H1 (cell line): ENCODE measurements around the gene KCNN4. TPM values are rescaled to one million over a fixed set of nuclear protein-coding genes. Genes with fewer than 3 reads are reported as not detected.

ENCODE experiments used
- CTCF ChIA-PET: fragments of 300-600 bp; sonication (Branson Sonifier 250); formaldehyde crosslinking; loops from one replicate; lab custom pipeline; 2021; ENCODE audit not compliant: partially characterized antibody; lab: Charles Lee
- POLR2A ChIA-PET: fragments of 300-600 bp; sonication (Branson Sonifier 250); formaldehyde crosslinking; loops from one replicate; lab custom pipeline; 2021; ENCODE audit warnings: inconsistent platforms; ENCODE audit not compliant: partially characterized antibody; lab: Charles Lee
- DNase-seq, 2 experiments: peaks; one replicate each; pipeline versions ENCODE4 v3.0.0 to v3.0.0-alpha.2; 2010 to 2022; ENCODE audit warnings: low spot score in 2 of 2, low read depth in 1 of 2, mixed read lengths in 1 of 2
- FAIRE-seq: peaks from 2 replicates; lab custom pipeline; 2011; peaks lifted over from hg19 to GRCh38; lab: Jason Lieb, UNC
- H2AFZ ChIP-seq: 2 replicates; pipeline ENCODE4 v1.8.1; 2012; ENCODE audit warnings: low read length, inconsistent platforms
- H2AK5ac ChIP-seq: 2 replicates; pipeline ENCODE4 v1.6.1; 2013; ENCODE audit warnings: low read depth, low read length
- H2BK120ac ChIP-seq: replicated peaks from 2 replicates; pipeline ENCODE3; 2013; ENCODE audit warnings: low read depth, low read length, inconsistent platforms
- H2BK12ac ChIP-seq: 2 replicates; pipeline ENCODE4 v1.6.1; 2013; ENCODE audit warnings: low read depth, low read length
- H2BK15ac ChIP-seq: 2 replicates; pipeline ENCODE4 v1.6.1; 2013; ENCODE audit warnings: low read length
- H2BK20ac ChIP-seq: 2 replicates; pipeline ENCODE4 v1.6.1; 2013; ENCODE audit warnings: low read length
- H2BK5ac ChIP-seq: 2 replicates; pipeline ENCODE4 v1.6.1; 2013; ENCODE audit warnings: low read depth, low read length
- H3K14ac ChIP-seq: 2 replicates; pipeline ENCODE4 v1.6.1; 2013; ENCODE audit warnings: inconsistent platforms; ENCODE audit not compliant: insufficient read length
- H3K18ac ChIP-seq: 2 replicates; pipeline ENCODE4 v1.6.1; 2013; ENCODE audit warnings: low read length; ENCODE audit errors: extremely low read depth
- H3K23ac ChIP-seq: 2 replicates; pipeline ENCODE4 v1.6.1; 2013; ENCODE audit warnings: inconsistent platforms; ENCODE audit not compliant: insufficient read length
- H3K23me2 ChIP-seq: 2 replicates; pipeline ENCODE4 v1.6.1; 2013; ENCODE audit warnings: low read depth, low read length
- H3K27ac ChIP-seq: 2 replicates; pipeline ENCODE4 v1.6.1; 2011; ENCODE audit warnings: low read depth, low read length, inconsistent platforms
- H3K27me3 ChIP-seq, 4 experiments: replicated peaks in 1 of 4; 1 replicate in 1 of 4; 2 replicates in 3 of 4; pipeline versions ENCODE4 v1.6.1 to v1.8.1; 2011 to 2013; ENCODE audit warnings: low read length in 3 of 4, mild to moderate bottlenecking in 3 of 4, inconsistent platforms in 2 of 4, mixed read lengths in 2 of 4, moderate library complexity in 1 of 4; ENCODE audit not compliant: control insufficient read depth in 3 of 4, insufficient read depth in 3 of 4; ENCODE audit errors: extremely low read depth in 1 of 4
- H3K36me3 ChIP-seq, 4 experiments: 2 replicates each; pipeline versions ENCODE4 v1.6.1 to v1.8.1; 2011 to 2013; ENCODE audit warnings: mild to moderate bottlenecking in 4 of 4, low read length in 3 of 4, moderate library complexity in 2 of 4, control low read depth in 1 of 4, inconsistent platforms in 1 of 4; ENCODE audit not compliant: insufficient read depth in 4 of 4, control insufficient read depth in 2 of 4
- H3K4ac ChIP-seq: replicated peaks from 2 replicates; pipeline ENCODE3; 2013; ENCODE audit warnings: low read length, low read depth, mixed read lengths, inconsistent platforms; ENCODE audit not compliant: insufficient read length
- H3K4me1 ChIP-seq, 4 experiments: replicated peaks in 1 of 4; 1 replicate in 1 of 4; 2 replicates in 3 of 4; pipeline versions ENCODE4 v1.6.1 to v1.8.1; 2011 to 2013; ENCODE audit warnings: low read length in 3 of 4, inconsistent platforms in 2 of 4, mixed read lengths in 1 of 4; ENCODE audit not compliant: insufficient read depth in 4 of 4, control insufficient read depth in 3 of 4
- H3K4me2 ChIP-seq, 2 experiments: 2 replicates each; pipeline versions ENCODE4 v1.6.1 to v1.8.1; 2011 to 2013; ENCODE audit warnings: low read depth in 2 of 2, low read length in 2 of 2, control low read depth in 1 of 2, inconsistent platforms in 1 of 2, mild to moderate bottlenecking in 1 of 2; ENCODE audit not compliant: insufficient read depth in 1 of 2
- H3K4me3 ChIP-seq, 4 experiments: fragments of 200-600, 300-600 bp in 1 of 4; sonication (generic), shearing (Covaris generic), sonication (Bioruptor Twin) in 1 of 4; 2 replicates each; pipeline versions ENCODE4 v1.5.1 to v1.8.1; 2011 to 2016; ENCODE audit warnings: low read length in 4 of 4, low read depth in 3 of 4, control low read depth in 2 of 4, inconsistent platforms in 2 of 4, mild to moderate bottlenecking in 2 of 4, mixed read lengths in 1 of 4, moderate library complexity in 1 of 4; ENCODE audit not compliant: insufficient read depth in 2 of 4; ENCODE audit errors: extremely low read depth in 1 of 4
- H3K56ac ChIP-seq: replicated peaks from 2 replicates; pipeline ENCODE3; 2013; ENCODE audit warnings: low read depth, mild to moderate bottlenecking, mixed read lengths, low read length, inconsistent platforms; ENCODE audit not compliant: insufficient read length
- H3K79me1 ChIP-seq: 2 replicates; pipeline ENCODE4 v1.6.1; 2013; ENCODE audit warnings: low read depth, low read length, control low read depth
- H3K79me2 ChIP-seq, 2 experiments: 2 replicates each; pipeline versions ENCODE4 v1.6.1 to v1.8.1; 2012 to 2013; ENCODE audit warnings: low read length in 2 of 2, mild to moderate bottlenecking in 2 of 2, inconsistent platforms in 1 of 2; ENCODE audit not compliant: insufficient read depth in 2 of 2, control insufficient read depth in 1 of 2
- H3K9ac ChIP-seq, 4 experiments: replicated peaks in 1 of 4; 1 replicate in 1 of 4; 2 replicates in 3 of 4; pipeline versions ENCODE4 v1.6.1 to v1.8.1; 2011 to 2013; ENCODE audit warnings: low read depth in 3 of 4, low read length in 3 of 4, control low read depth in 2 of 4, mild to moderate bottlenecking in 2 of 4, moderate library complexity in 2 of 4, inconsistent platforms in 1 of 4; ENCODE audit errors: extremely low read depth in 1 of 4
- H3K9me3 ChIP-seq, 2 experiments: 2 replicates each; pipeline versions ENCODE4 v1.6.1 to v1.8.1; 2012 to 2013; ENCODE audit warnings: mild to moderate bottlenecking in 2 of 2, moderate library complexity in 2 of 2, control low read depth in 1 of 2, inconsistent platforms in 1 of 2, low read depth in 1 of 2, low read length in 1 of 2, mixed read lengths in 1 of 2; ENCODE audit not compliant: insufficient read depth in 2 of 2
- H4K20me1 ChIP-seq, 2 experiments: replicated peaks in 1 of 2; 2 replicates each; pipeline versions ENCODE3 to v1.8.1; 2011 to 2013; ENCODE audit warnings: inconsistent platforms in 2 of 2, low read length in 2 of 2, mild to moderate bottlenecking in 1 of 2; ENCODE audit not compliant: insufficient read depth in 2 of 2, control insufficient read depth in 1 of 2
- H4K5ac ChIP-seq: 2 replicates; pipeline ENCODE4 v1.6.1; 2013; ENCODE audit warnings: low read length, low read depth, mixed read lengths, inconsistent platforms; ENCODE audit not compliant: insufficient read length
- H4K8ac ChIP-seq: 2 replicates; pipeline ENCODE4 v1.8.0; 2013; ENCODE audit warnings: mild to moderate bottlenecking, moderate library complexity, low read length, inconsistent platforms; ENCODE audit not compliant: insufficient read depth; ENCODE audit errors: extremely low read depth
- H4K91ac ChIP-seq: replicated peaks from 2 replicates; pipeline ENCODE3; 2013; ENCODE audit warnings: low read length, mixed read lengths, inconsistent platforms; ENCODE audit not compliant: insufficient read length
- CREB1 ChIP-seq: IDR thresholded peaks from 2 replicates; pipeline ENCODE4 v1.6.1; 2012; ENCODE audit warnings: inconsistent platforms
- RAD21 ChIP-seq, 2 experiments: IDR thresholded peaks in 1 of 2; conservative IDR thresholded peaks in 1 of 2; 2 replicates each; pipeline ENCODE4 v1.6.1; 2011; ENCODE audit warnings: low read depth in 2 of 2, low read length in 2 of 2, improper control_type of control experiment in 1 of 2, inconsistent platforms in 1 of 2, mild to moderate bottlenecking in 1 of 2, moderate library complexity in 1 of 2
- WGBS, 2 experiments: shearing (Covaris generic) in 1 of 2; methylation state at CpG; one replicate each; pipeline versions ENCODE4 v1.1.6 to v1.1.7; 2013 to 2015; ENCODE audit warnings: low lambda C conversion rate in 2 of 2, mixed read lengths in 2 of 2, inconsistent platforms in 1 of 2, low coverage in 1 of 2, missing lambda C conversion rate in 1 of 2; ENCODE audit not compliant: insufficient replicate concordance in 2 of 2, insufficient coverage in 1 of 2, insufficient read length in 1 of 2; ENCODE audit errors: extremely low coverage in 1 of 2, missing lambda C conversion rate in 1 of 2; 5-methylcytosine and 5-hydroxymethylcytosine counted together
- polyA plus RNA-seq, 7 experiments: library from polyadenylated mRNA; depleted of rRNA in 3 of 7; stranded (reverse) in 5 of 7; unstranded in 2 of 7; fragments of >200 nt in 5 of 7; fragments of 200-250 nt in 2 of 7; gene quantifications; 1 replicate in 5 of 7; 2 replicates in 1 of 7; 4 replicates in 1 of 7; pipeline versions ENCODE4 v1.2.1 to v1.2.3, GENCODE V29; 2011 to 2013; ENCODE audit warnings: missing spikeins in 2 of 7, mixed read lengths in 2 of 7
- total RNA-seq: library from RNA; stranded (reverse); fragmentation: NEBNext Ultra II Directional; extraction: Animal tissue kit (Norgen Biotek cat#: 25700); gene quantifications from 2 replicates; pipeline ENCODE4 v1.2.1, GENCODE V29; 2021
- TF ChIP-seq, protein P1 (sequence below): IDR thresholded peaks from 2 replicates; pipeline ENCODE4 v1.6.1; 2011; ENCODE audit warnings: low read length, improper control_type of control experiment

Gene KCNN4
- total and polyA plus RNA-seq, 2 of the 8 experiments (the other 6 are each of a cell fraction or from before 2014, with no cell fraction given) = 0.78 to 1.5 TPM

DNA sequence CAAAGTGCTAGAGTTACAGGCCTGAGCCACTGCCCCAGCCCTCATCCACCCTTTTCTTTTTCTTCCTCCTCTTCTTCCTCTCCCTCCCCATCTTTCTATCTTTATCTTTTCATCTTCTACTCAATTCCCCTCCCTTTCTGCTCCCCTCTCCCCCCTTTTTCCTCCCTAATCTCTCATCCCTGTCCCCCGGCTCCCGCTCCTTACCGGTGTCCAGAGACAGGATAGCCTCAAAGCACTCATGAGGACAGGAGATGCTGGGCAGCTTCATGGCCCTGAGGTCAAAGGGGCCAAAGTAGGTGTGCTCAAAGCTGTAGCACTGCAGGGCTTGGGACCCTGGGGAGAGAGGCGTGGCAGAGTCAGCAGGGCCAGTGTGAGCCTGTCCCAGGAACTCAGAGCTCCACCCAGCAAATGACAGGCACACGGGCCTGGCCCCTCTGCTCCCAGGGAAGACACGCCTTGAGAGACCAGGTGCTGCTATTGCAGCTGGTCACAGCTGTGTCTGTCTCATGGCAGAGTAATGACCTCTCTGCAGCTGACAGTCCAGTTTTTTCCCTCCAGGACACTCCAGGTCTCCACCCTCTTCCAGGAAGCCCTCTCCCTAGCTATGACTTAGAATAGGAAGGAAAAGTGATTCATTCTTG is 18.8 kb upstream of the KCNN4 start:
- no peak for FAIRE-seq
- TF ChIP-seq RAD21 (IDR thresholded peaks at IDR 0.05 in 1 of 2, conservative IDR thresholded peaks at IDR 0.05 in 1 of 2; ENCODE audit: low read depth in 2 of 2, low read length in 2 of 2) = no peak
- no peak for TF ChIP-seq CREB1
- TF ChIP-seq, protein P1, sequence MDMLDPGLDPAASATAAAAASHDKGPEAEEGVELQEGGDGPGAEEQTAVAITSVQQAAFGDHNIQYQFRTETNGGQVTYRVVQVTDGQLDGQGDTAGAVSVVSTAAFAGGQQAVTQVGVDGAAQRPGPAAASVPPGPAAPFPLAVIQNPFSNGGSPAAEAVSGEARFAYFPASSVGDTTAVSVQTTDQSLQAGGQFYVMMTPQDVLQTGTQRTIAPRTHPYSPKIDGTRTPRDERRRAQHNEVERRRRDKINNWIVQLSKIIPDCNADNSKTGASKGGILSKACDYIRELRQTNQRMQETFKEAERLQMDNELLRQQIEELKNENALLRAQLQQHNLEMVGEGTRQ = no peak
- ChIA-PET POLR2A (interaction anchor here (0.6 to 1.0 kb wide), 2 partner anchors 43 to 937 kb away, joined by 3 to 4 read pairs; no protein-coding TSS in a partner anchor), CTCF (interaction anchor here (0.6 to 1.3 kb wide), 9 partner anchors 10 to 368 kb away, joined by 3 to 5 read pairs (median 4); partner anchors contain the start of gene ZNF221)
- H3K27ac ChIP-seq = no peak overlapping the region
- no peak overlapping the region for H3K4ac ChIP-seq
- no peak overlapping the region for H3K14ac ChIP-seq
- no peak overlapping the region for H4K8ac ChIP-seq
- H3K23ac ChIP-seq = no peak overlapping the region
- no peak overlapping the region for H2BK20ac ChIP-seq
- peak overlapping the region in 2 of 4 experiments; percentile 59 to 62; a peak in 3 of 8 replicates for H3K4me3 ChIP-seq
- no peaks in the 10 kb centered on the region for H3K9me3 ChIP-seq
- no peak overlapping the region for H4K91ac ChIP-seq
- no peak overlapping the region for H4K5ac ChIP-seq
- H3K36me3 ChIP-seq = no peaks in the 10 kb centered on the region
- H2BK12ac ChIP-seq = no peak overlapping the region
- peaks cover 0 to 3% of the 10 kb centered on the region in 2 experiments for H4K20me1 ChIP-seq
- H3K4me1 ChIP-seq = peaks cover 0 to 5% (median 3%) of the 10 kb centered on the region in 4 experiments; a peak in 5 of 7 replicates
- H3K56ac ChIP-seq = no peak overlapping the region
- H3K23me2 ChIP-seq = peaks cover 8% of the 10 kb centered on the region
- 64% methylated on average over 6 of the region's 6 CpGs; no CpG with 5 or more reads in 1 of the 2 experiments for WGBS, 2 experiments
- H3K9ac ChIP-seq = no peak overlapping the region
- peaks cover 4 to 36% (median 24%) of the 10 kb centered on the region in 4 experiments for H3K27me3 ChIP-seq
- H2BK5ac ChIP-seq = no peak overlapping the region
- no peaks in the 10 kb centered on the region for H3K79me2 ChIP-seq
- no peak overlapping the region for H2AK5ac ChIP-seq
- H3K4me2 ChIP-seq = peak overlapping the region; percentile 75 to 98; a peak in 2 of 4 replicates
- no peak overlapping the region for H2BK120ac ChIP-seq
- DNase-seq = no peak
- no peaks in the 10 kb centered on the region for H3K79me1 ChIP-seq
- H2BK15ac ChIP-seq = no peak overlapping the region; the same call in 1 of the 2 replicates
- no peak overlapping the region for H2AFZ ChIP-seq
- no peak overlapping the region for H3K18ac ChIP-seq
